Parathyroid adenoma (tissue), 2 donors: ENCODE results near the gene EXOSC5.

Source experiments
- H2AFZ ChIP-seq: fragments of 300-600 bp; sonication (generic); one replicate; pipeline ENCODE4 v1.7.0; 2017; ENCODE audit warnings: antibody characterized with exemption, mild to moderate bottlenecking
- H3K27ac ChIP-seq: fragments of 300-600 bp; sonication (generic); one replicate; pipeline ENCODE4 v1.7.0; 2017
- H3K27me3 ChIP-seq: fragments of 300-600 bp; sonication (generic); one replicate; pipeline ENCODE4 v1.7.0; 2017; ENCODE audit warnings: low read length; ENCODE audit not compliant: control insufficient read depth, insufficient read depth
- H3K36me3 ChIP-seq: fragments of 300-600 bp; sonication (generic); one replicate; pipeline ENCODE4 v1.7.0; 2017; ENCODE audit warnings: low read length; ENCODE audit not compliant: control insufficient read depth, insufficient read depth
- H3K4me1 ChIP-seq: fragments of 300-600 bp; sonication (generic); one replicate; pipeline ENCODE4 v1.7.0; 2017; ENCODE audit warnings: control low read depth
- H3K4me2 ChIP-seq: fragments of 300-600 bp; sonication (generic); one replicate; pipeline ENCODE4 v1.7.0; 2017; ENCODE audit warnings: low read length
- H3K4me3 ChIP-seq: fragments of 300-600 bp; sonication (generic); one replicate; pipeline ENCODE4 v1.7.0; 2017; ENCODE audit warnings: low read depth, low read length
- H3K79me2 ChIP-seq: fragments of 300-600 bp; sonication (generic); one replicate; pipeline ENCODE4 v1.7.0; 2017; ENCODE audit warnings: control low read depth
- H3K9ac ChIP-seq: fragments of 300-600 bp; sonication (generic); one replicate; pipeline ENCODE4 v1.7.0; 2017; ENCODE audit warnings: mild to moderate bottlenecking
- H3K9me3 ChIP-seq: fragments of 300-600 bp; sonication (generic); one replicate; pipeline ENCODE4 v1.7.0; 2017; ENCODE audit warnings: low read length; ENCODE audit not compliant: control insufficient read depth
- CTCF ChIP-seq: fragments of 300-600 bp; sonication (generic); IDR thresholded peaks from one replicate; pipeline ENCODE4 v1.7.0; 2017; ENCODE audit warnings: antibody characterized with exemption, mild to moderate bottlenecking
- donor health status: primary hyperparathyroidism.

The EXOSC5 gene

GRCh38 chr19:41407271-41407670, 10.1 kb upstream of the EXOSC5 start:
- Histone ChIP-seq H3K36me3 (no peaks in the 10 kb centered on the region), H3K79me2 (peaks cover 10% of the 10 kb centered on the region), H3K4me2 (no peak overlapping the region), H3K27me3 (no peaks in the 10 kb centered on the region), H3K4me1 (peaks cover 32% of the 10 kb centered on the region), H3K9me3 (no peaks in the 10 kb centered on the region), H2AFZ (no peak overlapping the region), H3K9ac (no peak overlapping the region), H3K27ac (no peak overlapping the region), H3K4me3 (no peak overlapping the region)
- no peak for TF ChIP-seq CTCF

- Histone ChIP-seq H3K9me3 (no peaks in the 10 kb centered on the region), H2AFZ (no peak overlapping the region), H3K4me2 (no peak overlapping the region), H3K27ac (no peak overlapping the region), H3K4me1 (peaks cover 24% of the 10 kb centered on the region), H3K36me3 (no peaks in the 10 kb centered on the region), H3K9ac (no peak overlapping the region), H3K79me2 (peaks cover 20% of the 10 kb centered on the region), H3K4me3 (no peak overlapping the region), H3K27me3 (no peaks in the 10 kb centered on the region)
- no peak for TF ChIP-seq CTCF
Measured at GRCh38 chr19:41405776-41406175, 8.6 kb upstream of the EXOSC5 start.

GRCh38 chr19:41403181-41403970, 6.2 kb upstream of the EXOSC5 start:
- Histone ChIP-seq H3K9me3 (no peaks in the 10 kb centered on the region), H3K27ac (peak overlapping the region; percentile 85), H2AFZ (no peak overlapping the region), H3K4me1 (peaks cover 24% of the 10 kb centered on the region), H3K36me3 (no peaks in the 10 kb centered on the region), H3K4me2 (peak overlapping the region; percentile 62), H3K4me3 (peak overlapping the region; percentile 52), H3K27me3 (no peaks in the 10 kb centered on the region), H3K9ac (no peak overlapping the region), H3K79me2 (peaks cover 29% of the 10 kb centered on the region)
- TF ChIP-seq CTCF = no peak

- Histone ChIP-seq H3K4me1 (peaks cover 24% of the 10 kb centered on the region), H3K4me3 (no peak overlapping the region), H3K4me2 (no peak overlapping the region), H3K36me3 (no peaks in the 10 kb centered on the region), H3K27me3 (no peaks in the 10 kb centered on the region), H3K9me3 (no peaks in the 10 kb centered on the region), H3K79me2 (peaks cover 37% of the 10 kb centered on the region), H3K9ac (no peak overlapping the region), H2AFZ (no peak overlapping the region), H3K27ac (peak overlapping the region; percentile 85)
- TF ChIP-seq CTCF = no peak
Measured at GRCh38 chr19:41402010-41402409, 4.9 kb upstream of the EXOSC5 start.

- H3K4me3 ChIP-seq = no peak overlapping the region
- TF ChIP-seq CTCF = no peak
- peaks cover 37% of the 10 kb centered on the region for H3K79me2 ChIP-seq
- no peak overlapping the region for H2AFZ ChIP-seq
- H3K27ac ChIP-seq = no peak overlapping the region
- no peaks in the 10 kb centered on the region for H3K36me3 ChIP-seq
- peaks cover 24% of the 10 kb centered on the region for H3K4me1 ChIP-seq
- H3K4me2 ChIP-seq = no peak overlapping the region
- no peaks in the 10 kb centered on the region for H3K9me3 ChIP-seq
- no peaks in the 10 kb centered on the region for H3K27me3 ChIP-seq
- no peak overlapping the region for H3K9ac ChIP-seq
Measured at GRCh38 chr19:41401483-41401882, 4.3 kb upstream of the EXOSC5 start.
